ENCODE results near the gene MYO15B. TPM values are rescaled to one million over a fixed set of nuclear protein-coding genes. Genes with fewer than 3 reads are reported as not detected.

MYO15B gene
- polyA plus RNA-seq, 3 donors from 2014 or later, result 0.76 to 3.0 (median 2.6) TPM

DNA sequence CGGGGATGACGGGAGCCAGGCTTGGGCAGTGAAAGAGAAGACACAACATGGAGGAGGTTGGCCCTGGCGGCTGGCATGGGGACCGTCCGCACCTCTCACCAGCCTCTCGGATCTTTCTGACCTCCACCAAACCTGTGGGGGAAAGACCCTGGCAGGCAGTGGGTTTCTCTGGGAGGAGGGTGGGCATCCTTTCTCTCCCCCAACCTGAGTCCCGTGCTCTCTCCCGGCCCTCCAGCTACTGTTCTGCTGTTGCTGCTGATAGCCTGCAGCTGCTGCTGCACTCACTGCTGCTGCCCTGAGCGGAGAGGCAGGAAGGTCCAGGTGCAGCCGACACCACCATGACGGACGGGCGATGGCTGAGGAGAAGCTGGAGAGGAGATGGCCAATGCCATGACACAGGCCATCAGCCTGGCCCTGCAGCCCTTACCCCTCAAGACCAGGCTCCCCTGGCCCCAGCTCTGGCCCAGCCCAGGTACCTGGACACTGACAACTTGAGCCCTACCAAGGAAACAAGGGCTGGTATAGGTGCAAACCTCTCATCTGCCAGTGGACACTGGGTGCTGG, 53.0 kb downstream of the MYO15B start:
- no peak overlapping the region for H3K4me3 Mint-ChIP-seq
- DNase-seq, result no peak
- peaks cover 3% of the 10 kb centered on the region in 2 donors for H3K4me1 Mint-ChIP-seq
- H3K9me3 Mint-ChIP-seq, result no peaks in the 10 kb centered on the region
- no peak overlapping the region for H3K27ac Mint-ChIP-seq
- H3K27me3 Mint-ChIP-seq (ENCODE audit: low read depth in 3 of 3), result peaks cover 0 to 3% (median 1%) of the 10 kb centered on the region in 3 donors
- H3K36me3 Mint-ChIP-seq, result no peaks in the 10 kb centered on the region

DNA sequence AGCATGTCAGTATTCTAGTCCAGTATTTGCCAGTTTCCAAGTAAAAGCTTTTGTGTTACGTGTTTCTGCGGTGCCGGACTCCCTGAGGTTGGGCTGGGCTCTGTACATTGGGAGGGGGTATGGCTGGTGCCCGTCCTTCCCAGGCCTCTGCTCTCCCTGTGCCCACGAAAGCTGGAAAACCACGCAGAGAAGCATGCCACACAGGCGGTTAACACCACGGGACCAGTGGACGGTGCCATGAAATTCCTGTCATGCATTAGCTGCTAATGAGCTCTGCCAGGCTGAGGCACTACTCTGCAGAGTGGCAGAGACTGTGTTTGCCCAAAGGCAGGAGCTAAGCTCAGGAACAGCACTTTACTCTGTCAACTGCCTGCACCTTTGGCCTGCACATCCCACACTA, 53.7 kb downstream of the MYO15B start:
- Mint-ChIP-seq H3K9me3 (no peaks in the 10 kb centered on the region), H3K4me1 (peaks cover 9 to 10% of the 10 kb centered on the region in 2 donors), H3K27ac (peak overlapping the region in 1 of 6 donors; percentile 53), H3K4me3 (no peak overlapping the region), H3K27me3 (ENCODE audit: low read depth in 3 of 3) (peaks cover 0 to 3% (median 1%) of the 10 kb centered on the region in 3 donors), H3K36me3 (no peaks in the 10 kb centered on the region)
- DNase-seq, result no peak

DNA sequence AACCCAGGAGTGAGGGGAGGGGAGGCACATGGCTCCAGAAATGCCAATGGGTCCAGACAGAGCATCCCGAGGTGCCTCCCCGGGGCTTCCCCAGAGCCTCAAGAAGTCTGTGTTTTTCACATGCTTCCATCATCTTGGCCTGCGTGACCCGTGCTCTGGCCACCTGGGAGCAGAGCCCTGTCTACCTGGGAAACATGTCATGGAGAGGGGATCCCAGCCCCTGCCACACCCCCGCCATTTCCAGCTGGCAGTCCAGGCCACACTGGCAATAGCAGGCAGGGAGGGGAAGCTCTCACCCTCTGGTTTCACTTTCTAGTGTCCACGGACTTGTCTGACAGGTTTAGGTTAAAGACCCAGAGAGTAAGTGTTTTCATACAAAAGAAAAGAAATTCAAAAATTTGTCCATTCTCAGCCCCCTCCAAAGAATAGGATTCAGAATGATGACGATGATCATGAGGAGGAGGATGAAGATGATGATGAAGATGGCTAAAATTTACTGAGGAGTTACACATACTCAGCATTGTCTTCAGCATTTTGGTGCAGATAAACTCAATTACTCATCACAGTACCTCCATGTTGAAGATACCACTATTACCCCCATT, 54.7 kb downstream of the MYO15B start:
- no peak for DNase-seq
- Mint-ChIP-seq H3K27me3 (ENCODE audit: low read depth in 3 of 3) (peaks cover 0 to 3% (median 1%) of the 10 kb centered on the region in 3 donors), H3K36me3 (no peaks in the 10 kb centered on the region), H3K9me3 (no peaks in the 10 kb centered on the region), H3K4me1 (peaks cover 12 to 14% of the 10 kb centered on the region in 2 donors), H3K27ac (no peak overlapping the region), H3K4me3 (no peak overlapping the region)

GRCh38 chr17:75642784-75643642, 55.4 kb downstream of the MYO15B start:
- Mint-ChIP-seq H3K36me3 (peaks cover 0 to 4% (median 4%) of the 10 kb centered on the region in 3 donors), H3K4me1 (peaks cover 12 to 14% of the 10 kb centered on the region in 2 donors), H3K27ac (peak overlapping the region in 1 of 6 donors; percentile 10), H3K4me3 (no peak overlapping the region), H3K27me3 (ENCODE audit: low read depth in 3 of 3) (peaks cover 0 to 3% (median under 1%) of the 10 kb centered on the region in 3 donors), H3K9me3 (no peaks in the 10 kb centered on the region)
- DNase-seq, result no peak

GRCh38 chr17:75643643-75644017, 56.0 kb downstream of the MYO15B start:
- Mint-ChIP-seq H3K36me3 (peaks cover 0 to 6% (median 5%) of the 10 kb centered on the region in 3 donors), H3K9me3 (no peaks in the 10 kb centered on the region), H3K27me3 (ENCODE audit: low read depth in 3 of 3) (peaks cover 0 to 3% (median 2%) of the 10 kb centered on the region in 3 donors), H3K4me1 (peaks cover 12 to 14% of the 10 kb centered on the region in 2 donors), H3K27ac (peak overlapping the region in 2 of 6 donors; percentile 4 to 10), H3K4me3 (no peak overlapping the region)
- DNase-seq, result no peak

GRCh38 chr17:75645501-75645888, 57.9 kb downstream of the MYO15B start:
- no peak for DNase-seq
- Mint-ChIP-seq H3K4me3 (no peak overlapping the region), H3K36me3 (peaks cover 3 to 14% (median 6%) of the 10 kb centered on the region in 3 donors), H3K4me1 (peaks cover 12 to 14% of the 10 kb centered on the region in 2 donors), H3K27ac (peak overlapping the region in 3 of 6 donors; percentile 62 to 84 (median 80)), H3K9me3 (no peaks in the 10 kb centered on the region), H3K27me3 (ENCODE audit: low read depth in 3 of 3) (peaks cover 0 to 3% (median 2%) of the 10 kb centered on the region in 3 donors)

GRCh38 chr17:75645889-75646637, 58.5 kb downstream of the MYO15B start:
- Mint-ChIP-seq H3K36me3 (peaks cover 3 to 17% (median 6%) of the 10 kb centered on the region in 3 donors), H3K9me3 (no peaks in the 10 kb centered on the region), H3K4me1 (peaks cover 12 to 14% of the 10 kb centered on the region in 2 donors), H3K4me3 (peak overlapping the region in 4 of 5 donors; percentile 13 to 64 (median 43)), H3K27ac (peak overlapping the region; percentile 48 to 89 (median 80)), H3K27me3 (ENCODE audit: low read depth in 3 of 3) (peaks cover 2 to 3% (median 2%) of the 10 kb centered on the region in 3 donors)
- DNase-seq, result peak; percentile 13 to 36 (median 36)

DNA sequence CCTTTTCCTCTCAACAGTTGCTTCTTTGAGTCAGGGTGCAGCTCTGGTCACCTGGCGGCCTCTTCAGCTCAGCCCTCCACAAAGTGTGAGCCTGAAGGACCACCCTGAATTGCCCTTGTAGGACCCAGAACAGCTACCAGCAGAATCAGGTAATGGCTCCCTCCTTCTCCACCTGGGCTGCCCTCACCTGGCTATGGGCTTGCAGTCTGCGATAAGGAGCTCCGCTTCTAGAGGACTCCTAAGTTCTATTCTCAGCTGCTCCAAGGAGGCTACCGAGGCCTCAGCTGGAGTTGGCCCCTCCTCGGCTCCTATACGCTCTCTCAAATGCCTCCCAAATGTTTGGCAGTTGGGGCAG, 59.0 kb downstream of the MYO15B start:
- Mint-ChIP-seq H3K27me3 (ENCODE audit: low read depth in 3 of 3) (peaks cover 2 to 3% (median 2%) of the 10 kb centered on the region in 3 donors), H3K27ac (peak overlapping the region in 4 of 6 donors; percentile 7 to 80 (median 65)), H3K36me3 (peaks cover 6 to 17% (median 6%) of the 10 kb centered on the region in 3 donors), H3K4me1 (peaks cover 12 to 14% of the 10 kb centered on the region in 2 donors), H3K4me3 (peak overlapping the region in 1 of 5 donors; percentile 57), H3K9me3 (no peaks in the 10 kb centered on the region)
- DNase-seq, result no peak

GRCh38 chr17:75647061-75647460, 59.5 kb downstream of the MYO15B start:
- Mint-ChIP-seq H3K4me3 (no peak overlapping the region), H3K27me3 (ENCODE audit: low read depth in 3 of 3) (peaks cover 2 to 3% (median 2%) of the 10 kb centered on the region in 3 donors), H3K27ac (peak overlapping the region in 1 of 6 donors; percentile 80), H3K36me3 (peaks cover 6 to 17% (median 7%) of the 10 kb centered on the region in 3 donors), H3K4me1 (peaks cover 12 to 14% of the 10 kb centered on the region in 2 donors), H3K9me3 (no peaks in the 10 kb centered on the region)
- no peak for DNase-seq

DNA sequence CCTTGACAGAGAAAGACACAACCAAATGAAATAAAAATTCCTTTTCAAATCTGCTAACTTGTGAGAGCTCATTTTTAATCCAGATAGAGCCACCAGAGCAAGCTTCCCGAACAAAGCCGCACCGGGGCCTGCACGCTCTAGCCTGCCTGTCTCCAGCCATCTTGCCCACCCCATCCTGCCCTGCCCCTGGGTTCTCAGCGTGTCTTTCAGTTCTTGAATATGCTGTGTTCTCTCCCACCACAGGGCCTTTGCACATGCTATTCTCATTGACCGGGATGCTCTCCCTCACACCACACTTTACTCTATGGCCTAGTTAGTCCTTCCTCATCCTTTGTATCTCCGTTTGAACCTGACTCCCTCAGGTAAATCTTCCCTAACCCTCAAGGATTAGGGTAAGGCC, 60.3 kb downstream of the MYO15B start:
- H3K36me3 Mint-ChIP-seq, result peaks cover 6 to 17% (median 7%) of the 10 kb centered on the region in 3 donors
- no peaks in the 10 kb centered on the region for H3K9me3 Mint-ChIP-seq
- no peak overlapping the region for H3K4me3 Mint-ChIP-seq
- peak overlapping the region in 1 of 6 donors; percentile 77 for H3K27ac Mint-ChIP-seq
- peaks cover 12 to 14% of the 10 kb centered on the region in 2 donors for H3K4me1 Mint-ChIP-seq
- DNase-seq, result no peak
- peaks cover 2 to 3% (median 2%) of the 10 kb centered on the region in 3 donors for H3K27me3 Mint-ChIP-seq (ENCODE audit: low read depth in 3 of 3)

- H3K9me3 Mint-ChIP-seq, result no peaks in the 10 kb centered on the region
- no peak overlapping the region for H3K4me3 Mint-ChIP-seq
- H3K27me3 Mint-ChIP-seq (ENCODE audit: low read depth in 3 of 3), result peaks cover 2 to 3% (median 2%) of the 10 kb centered on the region in 3 donors
- H3K36me3 Mint-ChIP-seq, result peaks cover 6 to 20% (median 7%) of the 10 kb centered on the region in 3 donors
- peaks cover 12 to 14% of the 10 kb centered on the region in 2 donors for H3K4me1 Mint-ChIP-seq
- no peak overlapping the region for H3K27ac Mint-ChIP-seq
- no peak for DNase-seq
These were observed 62.1 kb downstream of the MYO15B start for GRCh38 chr17:75649687-75650086.

GRCh38 chr17:75650874-75651273, 63.3 kb downstream of the MYO15B start:
- DNase-seq, result no peak
- no peak overlapping the region for H3K27ac Mint-ChIP-seq

GRCh38 chr17:75652341-75652740, 64.7 kb downstream of the MYO15B start:
- H3K4me1 Mint-ChIP-seq, result no peaks in the 10 kb centered on the region
- no peak overlapping the region for H3K4me3 Mint-ChIP-seq
- H3K27me3 Mint-ChIP-seq (ENCODE audit: low read depth in 3 of 3), result peaks cover 0 to 2% (median 2%) of the 10 kb centered on the region in 3 donors
- peaks cover 6 to 20% (median 7%) of the 10 kb centered on the region in 3 donors for H3K36me3 Mint-ChIP-seq
- H3K27ac Mint-ChIP-seq, result peak overlapping the region in 1 of 6 donors; percentile 28
- no peaks in the 10 kb centered on the region for H3K9me3 Mint-ChIP-seq
- no peak for DNase-seq

More at GRCh38 chr17:75650874-75651273, 63.3 kb downstream of the MYO15B start:
- H3K9me3 Mint-ChIP-seq, result no peaks in the 10 kb centered on the region
- H3K36me3 Mint-ChIP-seq, result peaks cover 6 to 20% (median 7%) of the 10 kb centered on the region in 3 donors
- peaks cover 2 to 3% (median 2%) of the 10 kb centered on the region in 3 donors for H3K27me3 Mint-ChIP-seq (ENCODE audit: low read depth in 3 of 3)
- no peak overlapping the region for H3K4me3 Mint-ChIP-seq
- peaks cover 7 to 9% of the 10 kb centered on the region in 2 donors for H3K4me1 Mint-ChIP-seq
